NCI-H345 treated with DMSO at 0.1 percent for 48 hours (cell line): ENCODE data around the gene RSRP1.
A peak's percentile ranks its signal among the peaks of the same experiment; 100 is the strongest.
"Not testable (repeated sequence)": the region's sequence is repeated elsewhere in the genome, so short reads cannot be mapped to it uniquely, and the experiment has no call there.

Experiments
- DNase-seq: peaks from one replicate; lab custom pipeline; 2025; ENCODE audit not compliant: unreplicated experiment; lab: John Stamatoyannopoulos, UW

The RSRP1 gene, protein sequence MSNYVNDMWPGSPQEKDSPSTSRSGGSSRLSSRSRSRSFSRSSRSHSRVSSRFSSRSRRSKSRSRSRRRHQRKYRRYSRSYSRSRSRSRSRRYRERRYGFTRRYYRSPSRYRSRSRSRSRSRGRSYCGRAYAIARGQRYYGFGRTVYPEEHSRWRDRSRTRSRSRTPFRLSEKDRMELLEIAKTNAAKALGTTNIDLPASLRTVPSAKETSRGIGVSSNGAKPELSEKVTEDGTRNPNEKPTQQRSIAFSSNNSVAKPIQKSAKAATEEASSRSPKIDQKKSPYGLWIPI

DNA sequence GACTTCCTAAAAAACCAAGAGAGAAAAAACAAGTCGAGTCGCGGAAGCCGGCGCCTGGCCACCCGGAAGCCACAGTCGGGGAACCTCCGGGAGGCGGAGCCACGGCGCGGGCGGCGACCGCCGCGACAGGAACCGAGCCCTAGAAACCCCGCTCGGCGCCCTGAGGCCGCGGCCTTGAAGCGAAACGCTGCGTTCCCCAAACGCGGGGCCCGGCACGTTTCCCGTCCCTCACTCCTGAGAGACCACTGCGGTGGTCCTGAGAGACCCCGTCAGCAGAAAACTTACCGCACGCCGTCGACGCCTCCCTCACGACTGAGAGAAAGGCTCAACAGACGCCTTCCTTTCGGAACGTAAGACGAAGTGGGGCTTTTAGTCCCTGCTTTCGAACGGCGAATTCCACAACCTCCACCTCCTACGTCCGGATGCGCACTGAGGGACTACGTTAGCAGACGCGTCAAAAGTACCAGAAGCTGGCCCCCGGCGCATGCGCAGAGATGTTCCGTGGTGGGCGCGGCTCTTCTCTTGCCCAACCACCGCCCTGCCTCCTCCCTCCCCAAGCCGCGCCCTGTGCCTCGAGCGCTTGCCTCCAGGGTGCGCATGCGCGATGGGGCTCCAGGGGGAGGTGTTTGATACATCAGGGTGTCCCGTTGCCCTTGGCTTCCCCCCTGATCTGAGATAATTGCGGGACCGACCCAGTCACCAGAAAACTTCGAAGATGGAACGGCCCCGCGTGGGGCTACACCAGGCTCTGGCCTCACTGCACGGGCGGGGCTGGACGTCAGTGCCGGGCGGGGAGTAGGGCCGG is at the start of gene RSRP1:
Gene RSRP1, minus strand, starts transcription at position 431 of the 805 bp plus-strand sequence. CDS start 491 bp downstream, outside the sequence.
- peak; percentile 95 for DNase-seq

DNA sequence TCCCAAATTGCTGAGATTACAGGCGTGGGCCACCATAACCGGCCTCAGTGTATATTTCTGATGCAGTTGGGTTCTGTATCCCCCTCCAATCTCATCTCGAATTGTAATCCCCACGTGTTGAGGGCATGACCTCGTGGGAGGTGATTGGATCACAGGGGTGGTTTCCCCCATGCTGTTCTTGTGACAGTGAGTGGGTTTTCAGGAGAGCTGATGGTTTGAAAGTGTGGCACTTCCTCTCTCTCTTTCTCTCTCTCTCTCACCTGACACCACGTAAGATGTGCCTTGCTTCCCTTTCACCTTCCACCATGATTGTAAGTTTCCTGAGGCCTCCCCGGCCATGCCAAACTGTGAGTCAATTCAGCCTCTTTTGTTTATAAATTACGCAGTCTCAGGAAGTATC is 49.2 kb upstream of the RSRP1 start:
- not testable (repeated sequence) for DNase-seq

DNA sequence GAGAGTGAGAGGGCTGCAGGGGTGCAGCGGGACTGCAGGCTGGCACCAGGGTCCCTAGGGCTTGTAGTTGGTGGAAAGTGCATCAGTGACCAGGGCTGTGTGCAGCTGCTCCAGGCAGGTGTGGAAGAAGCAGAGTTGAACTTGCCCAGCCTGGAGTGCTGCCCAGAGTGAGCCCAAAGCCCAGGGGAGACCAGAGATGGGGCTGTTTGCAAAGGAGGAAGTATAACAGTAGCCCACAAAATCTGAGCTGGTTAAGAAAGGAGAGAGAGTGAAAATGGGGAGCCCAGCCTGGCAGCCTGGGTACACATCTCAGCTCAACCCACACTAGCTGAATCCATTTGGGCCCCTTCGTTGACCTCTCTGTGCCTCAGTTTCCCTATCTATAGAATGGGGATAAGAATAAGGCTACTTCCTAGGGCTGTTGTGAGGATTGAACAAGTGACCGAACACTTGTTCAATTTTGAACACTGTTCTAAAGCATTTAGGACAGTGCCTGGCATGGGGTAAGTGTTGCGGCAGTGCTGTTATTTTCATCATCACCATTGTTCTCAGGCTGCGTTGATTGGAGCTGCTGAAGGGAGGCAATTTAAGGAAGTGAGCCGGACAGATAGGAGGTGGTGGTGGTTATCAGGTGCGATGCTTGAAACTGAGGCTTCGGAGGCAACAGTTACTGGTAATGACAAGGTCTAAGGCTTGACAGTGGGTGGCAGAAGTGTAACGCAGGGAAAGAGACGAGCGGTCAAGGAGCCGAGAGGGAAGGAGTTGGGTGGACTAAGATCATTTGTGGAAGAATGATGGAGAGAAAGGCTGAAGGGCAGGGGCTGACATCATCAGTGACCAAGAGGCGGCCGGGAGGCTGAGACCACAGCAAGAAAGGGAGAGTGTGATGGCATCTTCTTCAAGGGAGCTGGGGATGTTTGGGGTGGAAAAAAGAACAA is 47.9 kb upstream of the RSRP1 start:
- not testable (repeated sequence) for DNase-seq

DNA sequence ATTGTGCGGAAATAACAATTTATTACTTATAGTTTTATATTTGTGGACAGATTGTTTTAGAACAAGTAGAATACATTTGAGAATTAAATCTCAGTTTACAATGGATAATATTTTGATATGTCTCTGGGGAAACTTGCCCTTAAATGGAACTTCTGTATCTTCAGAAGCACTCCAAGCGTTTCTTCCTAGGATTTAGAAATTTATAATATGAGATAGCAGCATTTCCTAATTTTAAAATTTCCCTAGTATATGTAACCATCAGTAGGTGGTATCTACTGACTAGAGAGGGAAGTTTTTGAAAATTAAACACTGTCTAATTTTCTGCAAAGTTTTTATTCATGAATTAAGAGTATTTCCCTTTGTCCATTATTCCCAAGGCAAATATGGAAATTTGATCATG is 46.2 kb upstream of the RSRP1 start:
- DNase-seq: not testable (repeated sequence)

DNA sequence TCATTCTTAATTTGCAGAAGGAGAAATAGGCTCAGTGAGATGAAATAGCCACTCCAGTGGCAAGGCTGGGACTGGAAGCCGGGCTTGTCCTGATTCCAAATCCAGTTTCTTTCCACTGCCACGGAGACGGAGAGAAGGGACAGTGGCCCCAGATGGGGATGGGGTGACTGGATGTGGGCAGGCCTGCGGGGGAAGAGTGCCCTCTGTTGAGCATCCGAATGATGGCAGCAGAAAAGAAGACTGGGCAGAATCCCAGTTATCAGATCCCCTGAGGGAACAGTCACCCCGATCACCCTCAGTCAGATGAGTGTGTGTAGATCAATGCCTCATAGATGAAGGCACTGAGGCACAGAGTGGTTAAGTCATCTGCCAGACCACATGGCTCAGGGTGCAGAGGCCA is 42.8 kb upstream of the RSRP1 start:
- not testable (repeated sequence) for DNase-seq

DNA sequence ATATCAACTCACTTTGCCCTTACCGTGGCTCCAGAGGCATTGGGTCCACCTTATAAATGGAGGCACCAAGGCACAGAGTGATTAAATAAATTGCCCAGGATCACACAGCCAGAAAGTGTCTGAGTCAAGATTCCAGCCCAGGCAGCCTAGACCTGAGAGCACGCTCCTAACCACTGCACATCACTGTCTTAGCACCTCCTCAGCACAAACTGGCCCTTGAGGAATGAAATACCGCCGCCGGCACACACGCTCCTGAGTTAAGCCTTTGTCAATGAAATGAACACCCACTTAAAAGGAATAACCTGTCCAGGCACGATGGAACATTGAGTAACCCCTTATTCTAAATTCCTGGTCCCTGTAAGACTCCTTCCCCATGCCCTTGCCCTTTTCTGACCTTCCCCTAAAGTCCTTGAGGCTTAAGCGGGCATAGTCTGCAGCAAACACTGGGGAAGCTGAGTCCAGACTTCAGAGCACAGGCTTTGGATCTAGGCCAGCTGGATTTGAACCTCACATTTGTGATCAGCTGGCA is 41.4 kb upstream of the RSRP1 start:
- DNase-seq: not testable (repeated sequence)

DNA sequence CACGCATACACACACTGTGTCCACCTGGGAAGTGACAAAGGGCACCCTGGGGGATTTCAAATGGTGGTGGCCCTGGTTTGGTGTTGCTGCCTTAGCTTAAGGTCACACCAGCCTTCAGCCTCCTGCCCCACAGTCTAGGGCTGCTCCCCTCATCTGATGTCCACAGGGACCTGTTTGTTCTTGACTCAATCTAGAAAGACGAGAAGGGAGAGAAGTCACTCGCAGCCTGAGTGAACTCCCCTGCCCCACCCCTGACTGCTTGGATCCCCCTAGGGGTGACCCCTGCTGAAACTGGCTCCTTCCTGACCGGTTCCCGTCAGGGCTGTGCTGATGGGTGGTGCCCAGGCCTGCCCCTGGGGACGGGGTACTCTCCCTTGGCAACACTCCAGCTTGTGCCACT is 39.9 kb upstream of the RSRP1 start:
- DNase-seq: not testable (repeated sequence)

DNA sequence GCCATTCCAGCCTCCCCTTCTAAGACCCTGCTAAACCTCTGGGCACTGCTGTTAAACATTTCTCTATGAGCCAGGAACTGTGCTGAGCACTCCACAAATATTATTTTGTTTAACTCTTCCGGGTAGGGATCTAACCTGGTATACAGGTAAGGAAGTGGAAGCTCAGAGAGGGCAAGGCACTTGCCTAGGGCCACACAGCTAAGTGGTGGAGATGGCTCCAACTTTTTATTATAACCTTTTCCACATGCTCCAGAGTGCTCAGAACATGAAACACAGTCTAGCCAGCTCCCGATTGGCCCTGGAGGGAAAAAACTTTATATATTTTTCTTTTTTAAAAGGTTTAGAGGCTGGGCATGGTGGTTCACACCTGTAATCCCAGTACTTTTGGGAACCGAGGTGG is 38.6 kb upstream of the RSRP1 start:
- DNase-seq: not testable (repeated sequence)

DNA sequence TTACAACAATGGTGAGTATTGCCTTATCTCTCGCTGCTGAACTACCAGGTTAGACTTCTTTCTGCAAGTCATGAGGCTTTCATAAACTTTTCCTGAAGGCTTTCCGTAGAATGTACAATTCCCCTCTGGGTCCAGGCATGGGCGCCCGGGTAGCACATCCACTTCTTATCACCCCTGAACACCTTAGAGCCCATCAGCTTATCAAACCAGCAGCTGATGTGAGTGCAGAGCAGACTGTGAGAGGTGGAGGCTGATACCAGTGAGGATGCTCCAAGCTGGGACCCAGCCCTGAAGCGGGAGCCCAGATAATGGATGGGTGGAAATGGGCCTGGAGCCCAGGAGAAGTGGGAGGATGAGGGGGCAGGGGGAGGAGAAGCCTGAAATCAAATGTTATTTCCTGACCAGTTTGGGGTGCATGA is 32.4 kb upstream of the RSRP1 start:
- DNase-seq: not testable (repeated sequence)

DNA sequence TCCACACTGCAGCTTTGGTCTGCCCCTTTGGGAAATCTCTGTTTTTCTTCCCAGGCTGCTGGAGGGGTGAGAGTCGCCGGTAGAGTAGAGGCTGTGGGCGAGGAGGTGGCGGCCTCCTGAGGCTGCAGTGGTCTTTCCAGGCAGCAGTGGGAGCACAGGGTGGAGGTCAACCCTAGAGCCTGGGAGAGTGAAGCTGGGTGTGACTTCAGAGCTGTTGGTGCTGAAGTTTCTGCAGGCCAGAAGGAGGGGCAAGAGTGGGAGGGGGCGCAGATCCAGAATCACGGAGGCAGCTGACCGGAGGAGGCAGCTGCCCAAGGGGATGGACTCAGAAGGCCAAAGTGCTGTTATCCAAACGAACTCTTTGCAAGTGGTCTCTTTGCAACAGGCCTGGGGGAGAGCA is 31.5 kb upstream of the RSRP1 start:
- not testable (repeated sequence) for DNase-seq

DNA sequence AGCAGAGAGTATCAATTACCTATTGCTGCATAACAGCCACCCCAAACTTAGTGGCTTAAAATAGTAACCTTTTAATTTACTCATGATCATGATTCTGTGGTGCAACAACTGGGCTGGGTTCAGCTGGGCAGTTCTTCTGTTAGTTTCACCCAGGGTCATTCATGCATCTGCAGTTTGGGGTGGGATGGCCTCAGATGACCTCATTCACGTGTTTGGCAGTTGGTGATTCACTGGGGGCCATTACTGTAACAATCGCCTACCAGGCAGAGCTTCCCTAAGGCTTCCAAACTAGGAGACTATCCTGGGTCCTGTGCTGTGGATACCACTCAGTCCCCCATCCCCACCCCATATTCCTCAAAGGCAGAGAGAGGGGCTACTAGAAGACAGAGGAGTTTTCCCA is 31.1 kb upstream of the RSRP1 start:
- not testable (repeated sequence) for DNase-seq

DNA sequence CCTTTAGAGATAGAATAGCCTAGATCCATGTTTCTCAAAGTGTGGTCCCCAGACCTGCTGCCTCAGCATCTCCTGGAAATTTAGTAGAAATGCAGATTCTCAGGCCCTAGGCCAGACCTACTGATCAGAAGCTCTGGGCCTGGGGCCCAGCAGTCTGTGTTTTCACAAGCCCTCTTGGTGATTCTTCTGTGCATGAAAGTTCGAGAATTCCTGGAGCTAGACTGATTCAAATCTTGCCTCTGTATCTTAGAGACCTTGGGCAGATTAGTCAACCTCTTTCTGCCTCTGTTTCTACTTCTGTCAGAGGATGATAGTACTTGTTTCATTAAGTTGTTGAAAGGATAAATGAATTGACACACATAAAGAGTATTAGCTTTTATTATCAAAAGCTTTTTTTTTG is 30.0 kb upstream of the RSRP1 start:
- not testable (repeated sequence) for DNase-seq

DNA sequence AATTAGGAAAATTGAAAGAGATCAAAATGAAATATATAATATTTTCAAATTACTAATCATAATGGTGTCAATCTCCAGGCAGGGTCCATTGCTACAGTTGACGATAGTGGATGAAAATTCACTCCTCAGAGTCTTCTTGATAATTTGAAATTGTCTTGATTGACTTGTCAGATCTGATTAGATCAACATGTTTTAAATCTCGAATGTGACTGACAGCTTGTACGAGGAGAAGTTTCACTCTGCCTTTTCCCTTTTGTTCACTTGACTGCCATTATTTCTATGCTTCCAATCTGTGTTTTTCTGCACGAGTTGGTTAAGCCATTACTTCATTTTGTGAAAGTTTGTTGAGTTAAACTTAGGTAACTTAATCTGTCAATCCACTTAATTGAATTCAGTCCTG is 28.4 kb upstream of the RSRP1 start:
- DNase-seq: not testable (repeated sequence)

DNA sequence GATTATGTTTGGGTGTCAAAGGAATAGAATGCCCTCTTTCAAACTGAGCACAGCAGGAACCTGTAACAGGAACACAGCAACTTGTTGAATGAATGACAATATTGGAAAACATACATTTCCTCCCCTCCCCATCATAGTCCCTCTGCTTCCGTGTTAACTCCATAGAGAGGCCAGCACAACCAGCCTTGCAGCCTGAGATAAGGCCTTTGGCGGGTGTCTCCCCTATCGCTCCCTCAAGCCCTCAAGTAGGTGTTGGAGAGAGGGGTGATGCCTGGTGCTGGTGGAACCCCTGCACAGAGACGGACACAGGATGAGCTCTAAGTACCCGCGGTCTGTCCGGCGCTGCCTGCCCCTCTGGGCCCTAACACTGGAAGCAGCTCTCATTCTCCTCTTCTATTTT is 25.0 kb upstream of the RSRP1 start, which contains the start of gene RHD:
Gene RHD, plus strand, starts transcription at position 272 of the 400 bp plus-strand sequence. Its CDS starts 39 bp downstream, at position 311.
- not testable (repeated sequence) for DNase-seq

DNA sequence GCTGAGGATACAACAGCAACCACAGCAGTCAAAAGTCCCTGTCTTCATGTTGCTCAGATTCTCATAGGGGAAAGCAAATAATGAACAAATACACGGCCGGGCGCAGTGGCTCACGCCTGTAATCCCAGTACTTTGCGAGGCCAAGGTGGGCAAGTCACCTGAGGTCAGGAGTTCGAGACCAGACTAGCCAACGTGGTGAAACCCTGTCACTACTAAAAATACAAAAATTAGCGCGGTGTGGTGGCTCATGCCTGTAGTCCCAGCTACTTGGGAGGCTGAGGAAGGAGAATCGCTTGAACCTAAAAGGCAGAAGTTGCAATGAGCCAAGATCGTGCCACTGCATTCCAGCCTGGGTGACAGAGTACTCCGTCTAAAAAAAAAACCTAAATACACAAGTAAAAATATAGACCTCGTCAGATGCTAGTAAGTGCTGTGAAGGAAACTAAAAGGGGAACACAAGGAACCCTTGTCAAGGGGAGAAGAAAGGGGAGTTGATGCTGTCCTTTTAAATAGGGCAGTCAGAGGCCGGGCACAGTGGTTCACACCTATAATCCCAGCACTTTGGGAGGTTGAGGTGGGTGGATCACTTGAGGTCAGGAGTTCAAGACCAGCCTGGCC is 21.0 kb upstream of the RSRP1 start:
- not testable (repeated sequence) for DNase-seq

DNA sequence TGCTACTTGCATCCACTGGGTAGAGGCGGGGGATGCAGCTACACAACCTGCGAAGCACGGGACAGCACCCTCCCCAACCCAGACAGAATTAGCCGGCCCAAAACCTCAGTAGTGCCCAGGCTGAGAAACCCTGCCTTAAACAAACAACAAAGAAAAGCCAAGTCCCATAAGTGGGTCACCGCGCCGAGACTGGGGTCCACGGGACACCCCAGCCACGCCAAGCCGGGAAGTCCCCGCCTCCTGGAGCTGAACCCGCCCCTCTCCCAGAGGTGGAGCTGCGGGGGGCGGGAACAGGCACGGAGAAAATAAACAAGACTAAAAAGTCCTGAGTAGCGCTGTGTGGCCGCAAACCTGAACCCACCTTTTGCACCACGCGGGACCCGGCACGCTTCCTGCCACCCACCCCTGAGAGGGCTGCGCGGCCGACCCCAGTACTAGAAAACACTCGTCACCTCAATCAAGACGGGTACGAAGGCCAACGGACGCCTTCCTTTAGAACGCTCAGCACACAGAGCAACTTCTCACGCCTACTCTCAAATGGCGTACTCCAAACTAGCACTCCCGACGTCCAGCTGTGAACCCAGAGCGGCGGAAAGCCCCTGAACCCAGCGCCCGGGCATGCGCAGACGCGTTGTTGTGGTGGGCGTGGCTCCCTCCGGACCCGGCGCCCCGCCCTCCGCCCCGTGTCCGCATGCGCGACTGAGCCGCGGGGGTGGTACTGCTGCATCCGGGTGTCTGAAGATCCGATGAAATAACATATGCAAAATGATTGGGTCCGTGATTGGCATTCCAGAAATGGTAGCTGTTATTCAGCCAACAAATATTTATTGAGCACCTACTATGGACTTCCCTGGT is 20.3 kb upstream of the RSRP1 start:
- peak; percentile 52 for DNase-seq

DNA sequence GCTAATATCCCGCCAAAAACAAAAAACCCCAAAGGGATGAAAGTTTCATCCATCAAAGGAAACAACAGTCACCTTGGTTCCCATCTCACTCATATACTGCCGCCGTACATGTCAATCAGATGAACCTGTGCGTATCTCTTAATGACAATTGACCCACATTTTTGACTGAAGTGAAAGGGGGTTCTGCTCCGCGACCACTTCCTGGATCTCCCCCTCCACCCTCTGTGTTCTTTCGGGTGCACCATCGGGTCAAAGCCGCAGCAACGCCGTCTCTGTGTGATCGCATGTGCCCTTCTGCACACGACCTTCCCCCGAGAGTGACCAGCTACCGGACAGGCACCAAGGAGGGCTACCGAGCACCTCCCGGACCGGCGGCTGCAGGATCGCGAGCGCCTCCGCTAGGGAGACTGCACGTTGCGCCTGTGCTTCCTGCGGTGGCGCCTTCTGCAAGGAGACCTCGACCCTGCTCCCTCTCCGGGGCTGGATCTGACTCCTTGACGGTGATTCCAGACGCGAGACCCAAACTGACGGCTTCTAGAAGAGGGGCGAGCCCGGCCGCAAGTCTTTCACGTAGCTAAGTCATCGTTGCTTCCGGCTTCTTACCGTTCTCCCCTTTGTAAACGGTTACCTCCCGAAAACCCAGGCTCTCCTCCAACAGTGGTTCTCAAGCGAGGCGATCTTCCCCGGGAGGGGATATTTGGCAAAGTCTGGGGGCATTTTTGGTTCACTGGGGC is 19.5 kb upstream of the RSRP1 start:
- not testable (repeated sequence) for DNase-seq

DNA sequence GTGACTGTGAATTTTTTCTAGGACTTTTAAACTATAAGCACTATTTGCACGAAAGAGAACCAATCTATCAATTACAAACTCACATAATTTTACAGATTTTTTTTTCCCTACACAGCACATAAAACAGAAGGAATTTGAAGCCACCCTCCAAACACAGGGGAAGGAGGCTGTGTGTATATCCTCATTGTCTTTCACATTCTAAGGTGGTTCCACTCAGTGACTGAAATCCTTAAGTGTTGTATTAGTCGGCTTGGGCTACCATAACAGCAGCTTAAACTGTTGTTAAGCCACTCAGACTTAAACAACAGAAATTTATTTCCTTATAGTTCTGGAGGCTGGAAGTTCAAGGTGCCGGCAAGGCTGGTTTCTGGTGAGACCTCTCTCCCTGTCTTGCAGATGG is 13.1 kb upstream of the RSRP1 start:
- DNase-seq: not testable (repeated sequence)

DNA sequence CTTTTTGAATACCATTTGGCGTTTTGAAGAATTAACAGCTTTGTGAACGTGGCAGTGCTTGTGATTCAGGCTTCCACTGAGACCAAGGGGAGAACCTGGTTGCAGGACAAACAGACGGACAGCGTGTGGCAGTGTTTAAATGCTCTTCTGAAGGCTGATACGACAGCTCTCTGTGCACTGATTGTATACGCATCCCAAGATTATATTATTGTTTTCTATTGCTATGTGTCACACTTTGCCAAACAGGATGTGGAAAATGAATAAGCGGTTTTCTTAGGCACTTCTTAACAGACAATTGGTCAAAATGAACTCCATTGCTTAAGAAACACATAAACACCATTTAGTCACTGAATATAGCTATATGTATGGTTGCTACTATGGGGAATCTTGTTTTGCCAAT is 12.6 kb upstream of the RSRP1 start:
- DNase-seq: not testable (repeated sequence)
